Esophagus muscularis mucosa (tissue), 4 donors: ENCODE results near the gene UHRF1. TPM values are rescaled to one million over a fixed set of nuclear protein-coding genes. Genes with fewer than 3 reads are reported as not detected.
"Not testable (repeated sequence)": the region's sequence is repeated elsewhere in the genome, so short reads cannot be mapped to it uniquely, and the experiment has no call there.

ENCODE experiments used
- DNase-seq: peaks from one replicate; pipeline ENCODE4 v3.0.0-alpha.2; 2017; ENCODE audit errors: extremely low spot score
- H3K27ac ChIP-seq, 4 donors: fragments of 200-600 bp; sonication (generic); replicated peaks in 1 of 4; 1 replicate in 3 of 4; 2 replicates in 1 of 4; pipeline ENCODE4 v1.5.1; 2016 to 2019; ENCODE audit warnings: mild to moderate bottlenecking in 1 of 4
- H3K27me3 ChIP-seq, 4 donors: fragments of 200-600 bp; sonication (generic); one replicate each; pipeline versions ENCODE4 v1.5.1 to v1.6.0; 2016 to 2019
- H3K36me3 ChIP-seq, 4 donors: fragments of 200-600 bp; sonication (generic); one replicate each; pipeline ENCODE4 v1.5.1; 2016 to 2019
- H3K4me1 ChIP-seq, 4 donors: fragments of 200-600 bp; sonication (generic); one replicate each; pipeline ENCODE4 v1.5.1; 2016 to 2019
- H3K4me3 ChIP-seq, 4 donors: fragments of 200-600 bp; sonication (generic); 1 replicate in 2 of 4; 2 replicates in 2 of 4; pipeline ENCODE4 v1.5.1; 2016 to 2019; ENCODE audit warnings: mild to moderate bottlenecking in 4 of 4, moderate library complexity in 1 of 4
- H3K9me3 ChIP-seq, 4 donors: fragments of 200-600 bp; sonication (generic); 1 replicate in 3 of 4; 2 replicates in 1 of 4; pipeline ENCODE4 v1.5.1; 2016 to 2019
- CTCF ChIP-seq, 3 experiments: fragments of 200-600 bp in 2 of 3; fragments of 450-650 bp in 1 of 3; sonication (generic) in 2 of 3; IDR thresholded peaks; one replicate each; pipeline ENCODE4 v1.5.1; 2017 to 2019; ENCODE audit warnings: antibody characterized with exemption in 3 of 3, mild to moderate bottlenecking in 2 of 3, moderate library complexity in 1 of 3
- EP300 ChIP-seq: sonication (generic); formaldehyde crosslinking; IDR thresholded peaks from one replicate; pipeline ENCODE4 v1.6.1; 2017; ENCODE audit warnings: antibody characterized with exemption
- POLR2A ChIP-seq: fragments of 450-650 bp; IDR thresholded peaks from one replicate; pipeline ENCODE4 v1.6.1; 2017; ENCODE audit warnings: antibody characterized with exemption, moderate library complexity, mild to moderate bottlenecking, low read depth
- POLR2AphosphoS5 ChIP-seq, 2 donors: sonication (generic); formaldehyde crosslinking; IDR thresholded peaks; one replicate each; pipeline ENCODE4 v1.6.1; 2017; ENCODE audit warnings: antibody characterized with exemption in 2 of 2
- WGBS: methylation state at CpG from one replicate; pipeline ENCODE4 v1.1.5; 2018; 5-methylcytosine and 5-hydroxymethylcytosine counted together
- intact Hi-C: fragments of 100-400 bp; cut with DNase I; formaldehyde crosslinking; loops from one replicate; pipeline ENCODE4 v1.15.1; 2023
- total RNA-seq, 4 donors: library from RNA; depleted of rRNA; stranded (reverse); fragments of >200 nt; gene quantifications; one replicate each; pipeline versions ENCODE4 v1.1.0 to v1.2.1, GENCODE V29; 2016

UHRF1 gene
- total RNA-seq, 4 donors from 2014 or later = 0.33 to 1.2 (median 0.64) TPM

- no peak overlapping the region for H3K4me3 ChIP-seq
- H3K27me3 ChIP-seq = no peaks in the 10 kb centered on the region
- no peaks in the 10 kb centered on the region for H3K9me3 ChIP-seq
- H3K4me1 ChIP-seq = no peaks in the 10 kb centered on the region
- intact Hi-C loops = no loop called here
- TF ChIP-seq EP300 (no peak), CTCF (IDR thresholded peaks at IDR 0.05) (no peak), POLR2A (no peak), POLR2AphosphoS5 (IDR thresholded peaks at IDR 0.05) (no peak)
- 96% methylated on average over 8 of the region's 8 CpGs for WGBS
- H3K27ac ChIP-seq = no peak overlapping the region
- no peak for DNase-seq
- no peaks in the 10 kb centered on the region for H3K36me3 ChIP-seq
These were observed 26.1 kb downstream of the UHRF1 start for GRCh38 chr19:4935444-4935843.

- no peaks in the 10 kb centered on the region for H3K36me3 ChIP-seq
- intact Hi-C loops = no loop called here
- no peak for DNase-seq
These were observed 27.8 kb downstream of the UHRF1 start for GRCh38 chr19:4937060-4937459.

GRCh38 chr19:4938461-4938860 is 29.2 kb downstream of the UHRF1 start:
- 95% methylated on average over 4 of the region's 4 CpGs for WGBS
- H3K4me3 ChIP-seq, DNase-seq, H3K4me1 ChIP-seq, H3K9me3 ChIP-seq, H3K36me3 ChIP-seq, H3K27ac ChIP-seq, H3K27me3 ChIP-seq, intact Hi-C loops: not testable (repeated sequence)

More at GRCh38 chr19:4937060-4937459, 27.8 kb downstream of the UHRF1 start:
- no peaks in the 10 kb centered on the region for H3K4me1 ChIP-seq
- H3K4me3 ChIP-seq = no peak overlapping the region
- TF ChIP-seq CTCF (IDR thresholded peaks at IDR 0.05) (no peak), POLR2AphosphoS5 (IDR thresholded peaks at IDR 0.05) (no peak)
- no peaks in the 10 kb centered on the region for H3K27me3 ChIP-seq
- H3K9me3 ChIP-seq = no peaks in the 10 kb centered on the region
- 86% methylated on average over 7 of the region's 7 CpGs for WGBS
- H3K27ac ChIP-seq = no peak overlapping the region

GRCh38 chr19:4939466-4939865 is 30.2 kb downstream of the UHRF1 start:
- Histone ChIP-seq H3K4me3 (no peak overlapping the region), H3K27me3 (no peaks in the 10 kb centered on the region), H3K27ac (no peak overlapping the region), H3K4me1 (no peaks in the 10 kb centered on the region), H3K36me3 (no peaks in the 10 kb centered on the region), H3K9me3 (no peaks in the 10 kb centered on the region)
- WGBS = 96% methylated on average over 7 of the region's 7 CpGs
- TF ChIP-seq CTCF (IDR thresholded peaks at IDR 0.05) (no peak), EP300 (no peak), POLR2A (no peak), POLR2AphosphoS5 (IDR thresholded peaks at IDR 0.05) (no peak)
- DNase-seq = no peak
- intact Hi-C loops = no loop called here

- DNase-seq, H3K4me1 ChIP-seq, H3K36me3 ChIP-seq, H3K27me3 ChIP-seq, H3K9me3 ChIP-seq, H3K4me3 ChIP-seq, H3K27ac ChIP-seq, intact Hi-C loops: not testable (repeated sequence)
- 98% methylated on average over 20 of the region's 35 CpGs for WGBS
These were observed 32.4 kb downstream of the UHRF1 start for GRCh38 chr19:4941638-4942169.

GRCh38 chr19:4950650-4951049 is 41.3 kb downstream of the UHRF1 start:
- H3K36me3 ChIP-seq, H3K27ac ChIP-seq, H3K4me1 ChIP-seq, H3K4me3 ChIP-seq, H3K9me3 ChIP-seq, intact Hi-C loops, H3K27me3 ChIP-seq, DNase-seq: not testable (repeated sequence)
- WGBS = 93% methylated on average over 13 of the region's 23 CpGs
